ENCODE measurements around the gene MYNN. TPM values are rescaled to one million over a fixed set of nuclear protein-coding genes. Genes with fewer than 3 reads are reported as not detected.

Gene MYNN
- total and polyA plus RNA-seq, 4 donors: 4.2 to 11.6 (median 9.1) TPM

DNA sequence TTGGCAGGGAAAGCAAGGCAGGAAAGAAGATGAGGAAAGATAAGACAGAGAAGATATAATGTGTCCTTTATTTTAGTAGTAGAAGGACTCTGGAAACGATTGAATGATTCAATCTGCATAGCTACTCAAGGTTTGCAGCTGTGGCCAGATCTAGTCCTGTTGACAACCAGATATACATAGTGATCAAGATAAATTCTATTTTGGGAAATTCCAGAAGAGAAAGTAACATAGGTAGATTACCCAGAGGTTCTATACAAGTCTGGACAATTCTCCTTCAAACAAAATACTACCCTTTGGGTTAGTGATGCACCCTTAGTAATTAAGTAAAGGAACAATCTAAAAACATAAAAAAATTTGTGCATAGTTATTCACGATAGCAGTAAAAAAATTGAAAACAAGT is 17.7 kb upstream of the MYNN start:
- Histone ChIP-seq H3K27me3 (ENCODE audit: control insufficient read depth in 4 of 4, insufficient read depth in 4 of 4, low read length in 3 of 4) (peaks cover 0 to 6% (median 0%) of the 10 kb centered on the region in 4 donors), H3K9ac (ENCODE audit: low read depth in 1 of 2, low read length in 2 of 2) (no peak overlapping the region), H3K36me3 (ENCODE audit: control insufficient read depth in 4 of 4, insufficient read depth in 3 of 4, low read depth in 1 of 4, low read length in 3 of 4) (no peaks in the 10 kb centered on the region), H3K4me3 (ENCODE audit: low read depth in 1 of 3, low read length in 3 of 3) (no peak overlapping the region), H3K27ac (ENCODE audit: low read depth in 1 of 2, low read length in 2 of 2) (no peak overlapping the region), H3K4me1 (ENCODE audit: control insufficient read depth in 4 of 4, insufficient read depth in 4 of 4, low read length in 3 of 4) (no peaks in the 10 kb centered on the region), H3K9me3 (ENCODE audit: control insufficient read depth in 4 of 4, low read length in 3 of 4) (no peaks in the 10 kb centered on the region)
- WGBS: 77% methylated on average over 2 of the region's 2 CpGs
- no peak for DNase-seq (ENCODE audit: low spot score)
- TF ChIP-seq FOXA1 (IDR thresholded peaks at IDR 0.05) (no peak), SP1 (IDR thresholded peaks at IDR 0.05) (no peak), NR2F2 (IDR thresholded peaks at IDR 0.05) (no peak), HNF4G (IDR thresholded peaks at IDR 0.05) (no peak), HNF4A (conservative IDR thresholded peaks at IDR 0.05) (no peak), RXRA (IDR thresholded peaks at IDR 0.05) (no peak), GABPA (IDR thresholded peaks at IDR 0.05 in 1 of 2, conservative IDR thresholded peaks at IDR 0.05 in 1 of 2) (no peak)
- TF ChIP-seq, protein P1, sequence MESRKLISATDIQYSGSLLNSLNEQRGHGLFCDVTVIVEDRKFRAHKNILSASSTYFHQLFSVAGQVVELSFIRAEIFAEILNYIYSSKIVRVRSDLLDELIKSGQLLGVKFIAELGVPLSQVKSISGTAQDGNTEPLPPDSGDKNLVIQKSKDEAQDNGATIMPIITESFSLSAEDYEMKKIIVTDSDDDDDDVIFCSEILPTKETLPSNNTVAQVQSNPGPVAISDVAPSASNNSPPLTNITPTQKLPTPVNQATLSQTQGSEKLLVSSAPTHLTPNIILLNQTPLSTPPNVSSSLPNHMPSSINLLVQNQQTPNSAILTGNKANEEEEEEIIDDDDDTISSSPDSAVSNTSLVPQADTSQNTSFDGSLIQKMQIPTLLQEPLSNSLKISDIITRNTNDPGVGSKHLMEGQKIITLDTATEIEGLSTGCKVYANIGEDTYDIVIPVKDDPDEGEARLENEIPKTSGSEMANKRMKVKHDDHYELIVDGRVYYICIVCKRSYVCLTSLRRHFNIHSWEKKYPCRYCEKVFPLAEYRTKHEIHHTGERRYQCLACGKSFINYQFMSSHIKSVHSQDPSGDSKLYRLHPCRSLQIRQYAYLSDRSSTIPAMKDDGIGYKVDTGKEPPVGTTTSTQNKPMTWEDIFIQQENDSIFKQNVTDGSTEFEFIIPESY (IDR thresholded peaks at IDR 0.05): no peak
- TF ChIP-seq, protein P2, sequence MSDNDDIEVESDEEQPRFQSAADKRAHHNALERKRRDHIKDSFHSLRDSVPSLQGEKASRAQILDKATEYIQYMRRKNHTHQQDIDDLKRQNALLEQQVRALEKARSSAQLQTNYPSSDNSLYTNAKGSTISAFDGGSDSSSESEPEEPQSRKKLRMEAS (IDR thresholded peaks at IDR 0.05): no peak
- TF ChIP-seq, protein P3, sequence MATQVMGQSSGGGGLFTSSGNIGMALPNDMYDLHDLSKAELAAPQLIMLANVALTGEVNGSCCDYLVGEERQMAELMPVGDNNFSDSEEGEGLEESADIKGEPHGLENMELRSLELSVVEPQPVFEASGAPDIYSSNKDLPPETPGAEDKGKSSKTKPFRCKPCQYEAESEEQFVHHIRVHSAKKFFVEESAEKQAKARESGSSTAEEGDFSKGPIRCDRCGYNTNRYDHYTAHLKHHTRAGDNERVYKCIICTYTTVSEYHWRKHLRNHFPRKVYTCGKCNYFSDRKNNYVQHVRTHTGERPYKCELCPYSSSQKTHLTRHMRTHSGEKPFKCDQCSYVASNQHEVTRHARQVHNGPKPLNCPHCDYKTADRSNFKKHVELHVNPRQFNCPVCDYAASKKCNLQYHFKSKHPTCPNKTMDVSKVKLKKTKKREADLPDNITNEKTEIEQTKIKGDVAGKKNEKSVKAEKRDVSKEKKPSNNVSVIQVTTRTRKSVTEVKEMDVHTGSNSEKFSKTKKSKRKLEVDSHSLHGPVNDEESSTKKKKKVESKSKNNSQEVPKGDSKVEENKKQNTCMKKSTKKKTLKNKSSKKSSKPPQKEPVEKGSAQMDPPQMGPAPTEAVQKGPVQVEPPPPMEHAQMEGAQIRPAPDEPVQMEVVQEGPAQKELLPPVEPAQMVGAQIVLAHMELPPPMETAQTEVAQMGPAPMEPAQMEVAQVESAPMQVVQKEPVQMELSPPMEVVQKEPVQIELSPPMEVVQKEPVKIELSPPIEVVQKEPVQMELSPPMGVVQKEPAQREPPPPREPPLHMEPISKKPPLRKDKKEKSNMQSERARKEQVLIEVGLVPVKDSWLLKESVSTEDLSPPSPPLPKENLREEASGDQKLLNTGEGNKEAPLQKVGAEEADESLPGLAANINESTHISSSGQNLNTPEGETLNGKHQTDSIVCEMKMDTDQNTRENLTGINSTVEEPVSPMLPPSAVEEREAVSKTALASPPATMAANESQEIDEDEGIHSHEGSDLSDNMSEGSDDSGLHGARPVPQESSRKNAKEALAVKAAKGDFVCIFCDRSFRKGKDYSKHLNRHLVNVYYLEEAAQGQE (IDR thresholded peaks at IDR 0.05): no peak

DNA sequence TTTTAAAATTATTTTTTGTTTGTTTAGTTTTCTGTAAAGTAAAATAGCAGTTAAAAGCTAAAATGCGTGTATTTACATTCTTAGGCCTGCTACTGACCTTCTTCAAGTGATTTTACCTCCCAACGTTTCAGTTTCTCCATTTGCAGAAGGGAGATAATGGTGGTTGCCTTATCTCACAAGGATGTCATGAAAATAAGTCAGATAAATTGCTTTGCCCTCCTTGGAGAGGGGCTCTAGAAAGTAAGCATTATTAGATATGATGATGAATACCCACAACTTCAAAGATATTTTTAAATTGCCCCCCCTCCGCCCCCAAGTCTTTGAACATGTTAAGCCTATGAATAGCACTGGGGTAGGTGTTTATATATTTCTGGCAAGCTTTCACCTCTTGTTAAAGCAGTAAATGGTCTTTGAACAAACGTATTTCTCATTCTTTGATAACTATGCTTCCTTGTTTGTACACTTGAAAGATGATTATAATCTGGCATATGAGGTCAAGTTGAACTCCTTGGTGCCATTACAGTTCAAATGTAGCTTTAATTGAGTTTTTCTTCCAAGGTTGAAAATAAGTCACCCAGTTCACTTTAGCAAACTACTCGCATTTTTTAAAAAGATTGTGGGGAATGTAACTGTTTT is 14.7 kb upstream of the MYNN start:
- no peak for DNase-seq (ENCODE audit: low spot score)
- H3K9ac ChIP-seq (ENCODE audit: low read depth in 1 of 2, low read length in 2 of 2): no peak overlapping the region
- H3K27me3 ChIP-seq (ENCODE audit: control insufficient read depth in 4 of 4, insufficient read depth in 4 of 4, low read length in 3 of 4): peaks cover 0 to 6% (median 0%) of the 10 kb centered on the region in 4 donors
- no peaks in the 10 kb centered on the region for H3K9me3 ChIP-seq (ENCODE audit: control insufficient read depth in 4 of 4, low read length in 3 of 4)
- H3K27ac ChIP-seq (ENCODE audit: low read depth in 1 of 2, low read length in 2 of 2): no peak overlapping the region
- no peak overlapping the region for H3K4me3 ChIP-seq (ENCODE audit: low read depth in 1 of 3, low read length in 3 of 3)
- 62% methylated on average over 5 of the region's 5 CpGs for WGBS
- H3K4me1 ChIP-seq (ENCODE audit: control insufficient read depth in 4 of 4, insufficient read depth in 4 of 4, low read length in 3 of 4): peaks cover 0 to 4% (median under 1%) of the 10 kb centered on the region in 4 donors
- no peaks in the 10 kb centered on the region for H3K36me3 ChIP-seq (ENCODE audit: control insufficient read depth in 4 of 4, insufficient read depth in 3 of 4, low read depth in 1 of 4, low read length in 3 of 4)
- TF ChIP-seq HNF4A (conservative IDR thresholded peaks at IDR 0.05) (no peak), FOXA1 (IDR thresholded peaks at IDR 0.05) (no peak), NR2F2 (IDR thresholded peaks at IDR 0.05) (no peak), TAF1 (conservative IDR thresholded peaks at IDR 0.05) (no peak), JUND (IDR thresholded peaks at IDR 0.05) (no peak), GABPA (IDR thresholded peaks at IDR 0.05 in 1 of 2, conservative IDR thresholded peaks at IDR 0.05 in 1 of 2) (no peak), FOXA2 (IDR thresholded peaks at IDR 0.05) (no peak), YY1 (IDR thresholded peaks at IDR 0.05) (no peak), EGR1 (IDR thresholded peaks at IDR 0.05; ENCODE audit: low read depth in 2 of 2) (no peak), RXRA (IDR thresholded peaks at IDR 0.05) (no peak)
- TF ChIP-seq, protein P3 (IDR thresholded peaks at IDR 0.05): no peak
- TF ChIP-seq, protein P1 (IDR thresholded peaks at IDR 0.05): no peak
- TF ChIP-seq, protein P4, sequence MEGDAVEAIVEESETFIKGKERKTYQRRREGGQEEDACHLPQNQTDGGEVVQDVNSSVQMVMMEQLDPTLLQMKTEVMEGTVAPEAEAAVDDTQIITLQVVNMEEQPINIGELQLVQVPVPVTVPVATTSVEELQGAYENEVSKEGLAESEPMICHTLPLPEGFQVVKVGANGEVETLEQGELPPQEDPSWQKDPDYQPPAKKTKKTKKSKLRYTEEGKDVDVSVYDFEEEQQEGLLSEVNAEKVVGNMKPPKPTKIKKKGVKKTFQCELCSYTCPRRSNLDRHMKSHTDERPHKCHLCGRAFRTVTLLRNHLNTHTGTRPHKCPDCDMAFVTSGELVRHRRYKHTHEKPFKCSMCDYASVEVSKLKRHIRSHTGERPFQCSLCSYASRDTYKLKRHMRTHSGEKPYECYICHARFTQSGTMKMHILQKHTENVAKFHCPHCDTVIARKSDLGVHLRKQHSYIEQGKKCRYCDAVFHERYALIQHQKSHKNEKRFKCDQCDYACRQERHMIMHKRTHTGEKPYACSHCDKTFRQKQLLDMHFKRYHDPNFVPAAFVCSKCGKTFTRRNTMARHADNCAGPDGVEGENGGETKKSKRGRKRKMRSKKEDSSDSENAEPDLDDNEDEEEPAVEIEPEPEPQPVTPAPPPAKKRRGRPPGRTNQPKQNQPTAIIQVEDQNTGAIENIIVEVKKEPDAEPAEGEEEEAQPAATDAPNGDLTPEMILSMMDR (IDR thresholded peaks at IDR 0.05; ENCODE audit: low read depth, low read length, missing input control): no peak
- TF ChIP-seq, protein P2 (IDR thresholded peaks at IDR 0.05): no peak
- TF ChIP-seq, protein P5, sequence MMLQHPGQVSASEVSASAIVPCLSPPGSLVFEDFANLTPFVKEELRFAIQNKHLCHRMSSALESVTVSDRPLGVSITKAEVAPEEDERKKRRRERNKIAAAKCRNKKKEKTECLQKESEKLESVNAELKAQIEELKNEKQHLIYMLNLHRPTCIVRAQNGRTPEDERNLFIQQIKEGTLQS (IDR thresholded peaks at IDR 0.05): no peak

Measured in liver (tissue), 9 donors.